ENCODE results near the gene SYT9. TPM values are rescaled to one million over a fixed set of nuclear protein-coding genes. Genes with fewer than 3 reads are reported as not detected.

Gene SYT9
- total and polyA plus RNA-seq, 10 of the 15 experiments (the other 5 are each of a cell fraction or from before 2014, with no cell fraction given): 0.03 TPM; not detected in 9

DNA sequence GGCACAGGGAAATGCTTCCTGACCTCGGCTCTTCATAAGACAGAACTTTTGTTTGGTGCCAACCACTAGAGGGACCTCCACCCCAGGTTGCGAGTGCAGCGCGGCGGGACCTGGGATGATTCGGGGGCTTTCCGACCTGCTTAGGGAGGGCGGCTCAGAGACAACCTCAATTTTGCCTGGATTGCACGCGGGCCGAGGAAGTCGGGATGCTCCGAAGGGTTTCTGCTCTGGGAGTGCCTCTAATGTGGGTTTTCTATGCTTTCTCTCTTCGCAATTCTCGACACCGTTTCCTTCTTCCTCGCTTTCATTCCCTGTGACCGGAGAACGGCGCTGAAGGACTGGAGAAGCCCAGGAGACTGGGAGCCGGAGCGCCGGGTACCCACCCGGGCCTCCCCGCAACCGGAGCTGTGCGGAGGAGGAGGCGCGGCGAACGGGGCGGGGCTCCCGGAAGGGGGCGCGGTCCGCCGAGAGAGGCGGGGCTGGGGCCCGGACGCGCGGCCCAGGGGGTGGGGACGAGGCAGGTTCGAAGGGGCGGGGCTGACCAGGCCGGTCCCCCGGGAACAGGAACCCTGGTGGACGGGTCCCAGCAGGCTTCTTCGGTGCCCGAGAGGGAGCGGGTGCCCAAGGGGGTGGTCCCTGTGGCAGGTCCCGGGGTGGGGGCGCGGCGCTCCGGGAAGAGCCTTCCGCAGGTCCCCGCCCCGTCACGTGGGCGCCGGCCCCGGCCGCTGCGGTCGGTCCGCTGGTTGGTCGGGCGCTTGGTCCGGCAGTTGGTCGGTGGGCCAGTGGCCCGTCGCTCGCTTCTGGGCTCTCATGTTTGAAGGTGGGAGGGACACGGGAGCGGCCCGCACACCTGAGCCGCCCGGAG, 261.8 kb downstream of the SYT9 start, which contains the start of gene PPFIBP2 (continued):
- TF ChIP-seq, protein P1, sequence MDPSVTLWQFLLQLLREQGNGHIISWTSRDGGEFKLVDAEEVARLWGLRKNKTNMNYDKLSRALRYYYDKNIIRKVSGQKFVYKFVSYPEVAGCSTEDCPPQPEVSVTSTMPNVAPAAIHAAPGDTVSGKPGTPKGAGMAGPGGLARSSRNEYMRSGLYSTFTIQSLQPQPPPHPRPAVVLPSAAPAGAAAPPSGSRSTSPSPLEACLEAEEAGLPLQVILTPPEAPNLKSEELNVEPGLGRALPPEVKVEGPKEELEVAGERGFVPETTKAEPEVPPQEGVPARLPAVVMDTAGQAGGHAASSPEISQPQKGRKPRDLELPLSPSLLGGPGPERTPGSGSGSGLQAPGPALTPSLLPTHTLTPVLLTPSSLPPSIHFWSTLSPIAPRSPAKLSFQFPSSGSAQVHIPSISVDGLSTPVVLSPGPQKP (IDR thresholded peaks at IDR 0.05; ENCODE audit: low read depth, low read length): no peak
- TF ChIP-seq ZZZ3 (IDR thresholded peaks at IDR 0.05; ENCODE audit: control insufficient read depth, insufficient read length, low read depth): no peak
- no peak for TF ChIP-seq HDAC6 (IDR thresholded peaks at IDR 0.05; ENCODE audit: unreplicated experiment)
- no peak; the same call in none of the 2 replicates for TF ChIP-seq DPF2 (IDR thresholded peaks at IDR 0.05)
- TF ChIP-seq LARP7 (IDR thresholded peaks at IDR 0.05): 0 out of 2 replicates have a peak, but pooled peaks have one; percentile 9
- TF ChIP-seq NFYB (IDR thresholded peaks at IDR 0.05; ENCODE audit: insufficient read depth, low read depth, low read length): peak; percentile 39; the same call in 1 of the 2 replicates
- TF ChIP-seq ESRRA (IDR thresholded peaks at IDR 0.05; ENCODE audit: low read length): no peak
- TF ChIP-seq HDAC2 (IDR thresholded peaks at IDR 0.05): no peak
- 0 out of 2 replicates have a peak, but pooled peaks have one; percentile 23 for TF ChIP-seq POLR2AphosphoS2 (IDR thresholded peaks at IDR 0.05; ENCODE audit: low read depth, low read length)
- no peak for TF ChIP-seq GABPA (IDR thresholded peaks at IDR 0.05; ENCODE audit: low read depth)
- TF ChIP-seq NR2C1 (IDR thresholded peaks at IDR 0.05): no peak
- no peak for TF ChIP-seq KLF5 (IDR thresholded peaks at IDR 0.05; ENCODE audit: partially characterized antibody)
- TF ChIP-seq BACH1 (IDR thresholded peaks at IDR 0.05; ENCODE audit: borderline replicate concordance): peak; percentile 39; the same call in 1 of the 2 replicates
- TF ChIP-seq, protein P2, sequence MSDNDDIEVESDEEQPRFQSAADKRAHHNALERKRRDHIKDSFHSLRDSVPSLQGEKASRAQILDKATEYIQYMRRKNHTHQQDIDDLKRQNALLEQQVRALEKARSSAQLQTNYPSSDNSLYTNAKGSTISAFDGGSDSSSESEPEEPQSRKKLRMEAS (IDR thresholded peaks at IDR 0.05; ENCODE audit: low read depth, low read length): peak; percentile 62
- no peak for TF ChIP-seq SMAD1 (IDR thresholded peaks at IDR 0.05; ENCODE audit: low read depth, partially characterized antibody)
- no peak for TF ChIP-seq SREBF1 (IDR thresholded peaks at IDR 0.05; ENCODE audit: low read length)
- no peak for TF ChIP-seq SIX5 (IDR thresholded peaks at IDR 0.05; ENCODE audit: low read depth, low read length, severe bottlenecking)
- no peak for TF ChIP-seq TCF7 (IDR thresholded peaks at IDR 0.05; ENCODE audit: borderline replicate concordance)
- no peak for TF ChIP-seq ZNF384 (IDR thresholded peaks at IDR 0.05; ENCODE audit: borderline replicate concordance, low read depth, low read length)
- no peak for TF ChIP-seq MYB (IDR thresholded peaks at IDR 0.05; ENCODE audit: borderline replicate concordance, low read depth, low read length)
- TF ChIP-seq, protein P3, sequence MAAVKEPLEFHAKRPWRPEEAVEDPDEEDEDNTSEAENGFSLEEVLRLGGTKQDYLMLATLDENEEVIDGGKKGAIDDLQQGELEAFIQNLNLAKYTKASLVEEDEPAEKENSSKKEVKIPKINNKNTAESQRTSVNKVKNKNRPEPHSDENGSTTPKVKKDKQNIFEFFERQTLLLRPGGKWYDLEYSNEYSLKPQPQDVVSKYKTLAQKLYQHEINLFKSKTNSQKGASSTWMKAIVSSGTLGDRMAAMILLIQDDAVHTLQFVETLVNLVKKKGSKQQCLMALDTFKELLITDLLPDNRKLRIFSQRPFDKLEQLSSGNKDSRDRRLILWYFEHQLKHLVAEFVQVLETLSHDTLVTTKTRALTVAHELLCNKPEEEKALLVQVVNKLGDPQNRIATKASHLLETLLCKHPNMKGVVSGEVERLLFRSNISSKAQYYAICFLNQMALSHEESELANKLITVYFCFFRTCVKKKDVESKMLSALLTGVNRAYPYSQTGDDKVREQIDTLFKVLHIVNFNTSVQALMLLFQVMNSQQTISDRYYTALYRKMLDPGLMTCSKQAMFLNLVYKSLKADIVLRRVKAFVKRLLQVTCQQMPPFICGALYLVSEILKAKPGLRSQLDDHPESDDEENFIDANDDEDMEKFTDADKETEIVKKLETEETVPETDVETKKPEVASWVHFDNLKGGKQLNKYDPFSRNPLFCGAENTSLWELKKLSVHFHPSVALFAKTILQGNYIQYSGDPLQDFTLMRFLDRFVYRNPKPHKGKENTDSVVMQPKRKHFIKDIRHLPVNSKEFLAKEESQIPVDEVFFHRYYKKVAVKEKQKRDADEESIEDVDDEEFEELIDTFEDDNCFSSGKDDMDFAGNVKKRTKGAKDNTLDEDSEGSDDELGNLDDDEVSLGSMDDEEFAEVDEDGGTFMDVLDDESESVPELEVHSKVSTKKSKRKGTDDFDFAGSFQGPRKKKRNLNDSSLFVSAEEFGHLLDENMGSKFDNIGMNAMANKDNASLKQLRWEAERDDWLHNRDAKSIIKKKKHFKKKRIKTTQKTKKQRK (IDR thresholded peaks at IDR 0.05; ENCODE audit: low read depth, low read length): no peak
- no peak for TF ChIP-seq ZNF24 (IDR thresholded peaks at IDR 0.05)
- no peak for TF ChIP-seq NRF1 (conservative IDR thresholded peaks at IDR 0.05; ENCODE audit: low read depth, low read length)
- TF ChIP-seq PAX5 (IDR thresholded peaks at IDR 0.05; ENCODE audit: borderline replicate concordance, low read depth, low read length): no peak
- no peak for TF ChIP-seq JUNB (IDR thresholded peaks at IDR 0.05)
- no peak for TF ChIP-seq ZSCAN29 (IDR thresholded peaks at IDR 0.05)
- TF ChIP-seq PAX8 (IDR thresholded peaks at IDR 0.05): no peak

Measured in GM12878 (cell line).